CD14-positive monocyte (primary cell): ENCODE data around the gene ST6GALNAC2. TPM values are rescaled to one million over a fixed set of nuclear protein-coding genes. Genes with fewer than 3 reads are reported as not detected.

Source experiments
- DNase-seq, 3 donors: peaks; one replicate each; pipeline ENCODE4 v3.0.0-alpha.2; 2011 to 2022
- H2AFZ ChIP-seq: 2 replicates; pipeline ENCODE4 v1.6.0; 2012; ENCODE audit warnings: mild to moderate bottlenecking, low read depth, low read length, inconsistent platforms; ENCODE audit not compliant: insufficient read depth, poor library complexity, severe bottlenecking
- H3K27ac ChIP-seq, 2 donors: 1 replicate in 1 of 2; 2 replicates in 1 of 2; pipeline ENCODE4 v1.5.1; 2012 to 2013; ENCODE audit warnings: low read length in 2 of 2, control low read depth in 1 of 2, inconsistent platforms in 1 of 2, low read depth in 1 of 2, mild to moderate bottlenecking in 1 of 2
- H3K27me3 ChIP-seq, 2 donors: one replicate each; pipeline versions ENCODE4 v1.6.0 to v1.6.1; 2011 to 2013; ENCODE audit warnings: low read length in 2 of 2; ENCODE audit not compliant: control insufficient read depth in 2 of 2, insufficient read depth in 2 of 2
- H3K36me3 ChIP-seq, 2 donors: replicated peaks in 1 of 2; 1 replicate in 1 of 2; 2 replicates in 1 of 2; pipeline versions ENCODE4 v1.5.1 to v1.6.1; 2012 to 2013; ENCODE audit warnings: low read length in 2 of 2, control low read depth in 1 of 2, inconsistent platforms in 1 of 2, mild to moderate bottlenecking in 1 of 2; ENCODE audit not compliant: insufficient read depth in 2 of 2, control insufficient read depth in 1 of 2
- H3K4me1 ChIP-seq, 2 donors: 1 replicate in 1 of 2; 2 replicates in 1 of 2; pipeline versions ENCODE4 v1.5.1 to v1.6.1; 2012 to 2013; ENCODE audit warnings: low read length in 2 of 2, control low read depth in 1 of 2, inconsistent platforms in 1 of 2, mild to moderate bottlenecking in 1 of 2, moderate library complexity in 1 of 2; ENCODE audit not compliant: insufficient read depth in 2 of 2, control insufficient read depth in 1 of 2
- H3K4me2 ChIP-seq: replicated peaks from 2 replicates; pipeline ENCODE3; 2012; ENCODE audit warnings: low read length, moderate library complexity, mild to moderate bottlenecking; ENCODE audit not compliant: poor library complexity, severe bottlenecking; ENCODE audit errors: extremely low read depth
- H3K4me3 ChIP-seq, 3 experiments: fragments of 200-600 bp in 1 of 3; sonication (generic) in 1 of 3; replicated peaks in 1 of 3; 1 replicate in 2 of 3; 2 replicates in 1 of 3; pipeline ENCODE4 v1.5.1; 2011 to 2013; ENCODE audit warnings: low read length in 3 of 3, mild to moderate bottlenecking in 3 of 3, control low read depth in 2 of 3, low read depth in 2 of 3, inconsistent platforms in 1 of 3, moderate library complexity in 1 of 3
- H3K79me2 ChIP-seq: 2 replicates; pipeline ENCODE4 v1.6.0; 2012; ENCODE audit warnings: mild to moderate bottlenecking, control low read depth, inconsistent platforms, low read length, moderate library complexity; ENCODE audit not compliant: insufficient read depth
- H3K9ac ChIP-seq: 2 replicates; pipeline ENCODE4 v1.6.0; 2017; ENCODE audit warnings: low read length, mild to moderate bottlenecking; ENCODE audit not compliant: insufficient read depth, poor library complexity, severe bottlenecking
- H3K9me3 ChIP-seq, 2 donors: replicated peaks in 1 of 2; 1 replicate in 1 of 2; 2 replicates in 1 of 2; pipeline versions ENCODE4 v1.5.1 to v1.6.1; 2012 to 2013; ENCODE audit warnings: low read length in 2 of 2, control low read depth in 1 of 2; ENCODE audit not compliant: control insufficient read depth in 1 of 2, insufficient read depth in 1 of 2
- H4K20me1 ChIP-seq: 2 replicates; pipeline ENCODE4 v1.6.0; 2012; ENCODE audit warnings: mild to moderate bottlenecking, low read length, control low read depth, moderate library complexity; ENCODE audit not compliant: insufficient read depth
- H3K27ac Mint-ChIP-seq, 7 donors: one replicate each; pipeline ENCODE4 v1.8.0; 2020; ENCODE audit warnings: mild to moderate bottlenecking in 7 of 7, mixed read lengths in 7 of 7, moderate library complexity in 6 of 7, inconsistent platforms in 2 of 7
- H3K27me3 Mint-ChIP-seq, 3 donors: one replicate each; pipeline ENCODE4 v1.8.0; 2021 to 2022; ENCODE audit warnings: low read depth in 3 of 3, mild to moderate bottlenecking in 3 of 3, mixed read lengths in 3 of 3, moderate library complexity in 3 of 3, inconsistent platforms in 1 of 3
- H3K36me3 Mint-ChIP-seq, 2 donors: one replicate each; pipeline ENCODE4 v1.8.0; 2020; ENCODE audit warnings: mixed read lengths in 2 of 2, inconsistent platforms in 1 of 2, mild to moderate bottlenecking in 1 of 2
- H3K4me1 Mint-ChIP-seq: one replicate; pipeline ENCODE4 v1.8.0; 2020; ENCODE audit warnings: mild to moderate bottlenecking, mixed read lengths
- H3K4me3 Mint-ChIP-seq, 2 donors: one replicate each; pipeline ENCODE4 v1.8.0; 2020; ENCODE audit warnings: mild to moderate bottlenecking in 2 of 2, mixed read lengths in 2 of 2, moderate library complexity in 1 of 2
- H3K9me3 Mint-ChIP-seq, 7 donors: one replicate each; pipeline ENCODE4 v1.8.0; 2020 to 2022; ENCODE audit warnings: mixed read lengths in 7 of 7, mild to moderate bottlenecking in 6 of 7, moderate library complexity in 6 of 7, inconsistent platforms in 2 of 7
- CTCF ChIP-seq: fragments of 200-600 bp; IDR thresholded peaks from one replicate; pipeline ENCODE4 v1.8.0; 2022; ENCODE audit warnings: antibody characterized with exemption, mild to moderate bottlenecking
- WGBS: methylation state at CpG from one replicate; pipeline ENCODE4 v1.1.5; 2013; ENCODE audit warnings: missing lambda C conversion rate; ENCODE audit not compliant: insufficient coverage; 5-methylcytosine and 5-hydroxymethylcytosine counted together
- intact Hi-C, 2 donors: fragments of 100-400 bp; cut with micrococcal nuclease; formaldehyde crosslinking; loops; one replicate each; pipeline versions ENCODE4 v1.15.0 to v1.15.1; 2023
- polyA plus RNA-seq, 3 donors: library from polyadenylated mRNA; depleted of rRNA in 1 of 3; unstranded in 2 of 3; stranded (reverse) in 1 of 3; fragments of 300-500 nt in 2 of 3; fragments of >200 nt in 1 of 3; fragmentation: Illumina TruSeq in 2 of 3; gene quantifications; 1 replicate in 2 of 3; 2 replicates in 1 of 3; pipeline ENCODE4 v1.2.3, GENCODE V29; 2012 to 2021

ST6GALNAC2 gene
- polyA plus RNA-seq, 3 donors, result 8.3 to 11.8 (median 11.8) TPM

- peaks cover 0 to 7% of the 10 kb centered on the region in 2 donors for H3K27me3 ChIP-seq
- no peak overlapping the region for H3K27ac ChIP-seq
- intact Hi-C loops, result loop anchor here in 1 of 2 donors (5.0 kb wide), 1 partner anchor 55 kb away; no protein-coding TSS in a partner anchor
- peaks cover 51% of the 10 kb centered on the region for H4K20me1 ChIP-seq
- no peak overlapping the region for H2AFZ ChIP-seq
- Mint-ChIP-seq H3K27me3 (peaks cover 10 to 24% (median 19%) of the 10 kb centered on the region in 3 donors), H3K4me3 (no peak overlapping the region), H3K27ac (peak overlapping the region in 3 of 7 donors; percentile 62 to 86 (median 68)), H3K9me3 (peaks cover 2 to 13% (median 6%) of the 10 kb centered on the region in 7 donors), H3K36me3 (peaks cover 43 to 44% of the 10 kb centered on the region in 2 donors), H3K4me1 (peaks cover 39% of the 10 kb centered on the region)
- TF ChIP-seq CTCF, result no peak
- H3K4me3 ChIP-seq, result no peak overlapping the region
- 84% methylated on average over 3 of the region's 5 CpGs for WGBS
- no peak overlapping the region for H3K9ac ChIP-seq
- H3K4me2 ChIP-seq, result no peak overlapping the region
- no peak for DNase-seq
- peaks cover 2% of the 10 kb centered on the region for H3K79me2 ChIP-seq
- H3K4me1 ChIP-seq, result peaks cover 21 to 41% of the 10 kb centered on the region in 2 donors
- no peaks in the 10 kb centered on the region for H3K9me3 ChIP-seq
- H3K36me3 ChIP-seq, result peaks cover 21 to 35% of the 10 kb centered on the region in 2 donors
Measured at GRCh38 chr17:76566988-76567431, 18.6 kb downstream of the ST6GALNAC2 start.

DNA sequence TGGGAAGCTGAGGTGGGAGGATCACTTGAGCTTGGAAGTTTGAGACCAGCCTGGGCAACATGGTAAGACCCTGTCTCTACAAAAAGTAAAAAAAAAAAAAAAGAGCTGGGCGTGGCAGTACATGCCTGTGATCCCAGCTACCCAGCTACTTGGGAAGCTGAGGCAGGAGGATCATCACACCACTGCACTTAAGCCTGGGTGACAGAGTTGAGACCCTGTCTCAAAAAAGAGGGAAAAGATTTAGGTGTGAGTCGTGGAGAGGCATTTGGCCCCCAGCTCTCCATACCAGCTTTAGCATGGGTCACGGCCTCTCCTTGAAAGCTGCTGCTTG is 19.1 kb downstream of the ST6GALNAC2 start:
- H3K4me1 ChIP-seq, result peaks cover 24 to 45% of the 10 kb centered on the region in 2 donors
- H3K4me3 ChIP-seq, result no peak overlapping the region
- no peak overlapping the region for H2AFZ ChIP-seq
- peaks cover 55% of the 10 kb centered on the region for H4K20me1 ChIP-seq
- Mint-ChIP-seq H3K36me3 (peaks cover 47 to 48% of the 10 kb centered on the region in 2 donors), H3K4me3 (no peak overlapping the region), H3K27ac (no peak overlapping the region), H3K9me3 (peaks cover 2 to 13% (median 6%) of the 10 kb centered on the region in 7 donors), H3K27me3 (peaks cover 10 to 24% (median 17%) of the 10 kb centered on the region in 3 donors), H3K4me1 (peaks cover 43% of the 10 kb centered on the region)
- H3K36me3 ChIP-seq, result peaks cover 25 to 39% of the 10 kb centered on the region in 2 donors
- H3K4me2 ChIP-seq, result no peak overlapping the region
- TF ChIP-seq CTCF, result no peak
- DNase-seq, result no peak
- H3K27me3 ChIP-seq, result peaks cover 0 to 7% of the 10 kb centered on the region in 2 donors
- intact Hi-C loops, result loop anchor here in 1 of 2 donors (5.0 kb wide), 1 partner anchor 56 kb away; no protein-coding TSS in a partner anchor
- H3K9ac ChIP-seq, result no peak overlapping the region
- H3K9me3 ChIP-seq, result no peaks in the 10 kb centered on the region
- H3K79me2 ChIP-seq, result peaks cover 6% of the 10 kb centered on the region
- 100% methylated on average over 2 of the region's 3 CpGs for WGBS
- H3K27ac ChIP-seq, result no peak overlapping the region
